ENCODE results near the gene SINHCAF.

GRCh38 chr12:31370531-31371255, 44.7 kb upstream of the SINHCAF start:
- no peak for TF ChIP-seq POLR2AphosphoS5 (IDR thresholded peaks at IDR 0.05; ENCODE audit: low read depth, low read length)
- TF ChIP-seq POLR2A (IDR thresholded peaks at IDR 0.05; ENCODE audit: low read depth, low read length): no peak
- TF ChIP-seq TAF1 (IDR thresholded peaks at IDR 0.05; ENCODE audit: borderline replicate concordance, low read depth, low read length): no peak

Data from GM12892 (cell line).